Measurements from ENCODE around the gene DNAJC4.

The DNAJC4 gene

DNA sequence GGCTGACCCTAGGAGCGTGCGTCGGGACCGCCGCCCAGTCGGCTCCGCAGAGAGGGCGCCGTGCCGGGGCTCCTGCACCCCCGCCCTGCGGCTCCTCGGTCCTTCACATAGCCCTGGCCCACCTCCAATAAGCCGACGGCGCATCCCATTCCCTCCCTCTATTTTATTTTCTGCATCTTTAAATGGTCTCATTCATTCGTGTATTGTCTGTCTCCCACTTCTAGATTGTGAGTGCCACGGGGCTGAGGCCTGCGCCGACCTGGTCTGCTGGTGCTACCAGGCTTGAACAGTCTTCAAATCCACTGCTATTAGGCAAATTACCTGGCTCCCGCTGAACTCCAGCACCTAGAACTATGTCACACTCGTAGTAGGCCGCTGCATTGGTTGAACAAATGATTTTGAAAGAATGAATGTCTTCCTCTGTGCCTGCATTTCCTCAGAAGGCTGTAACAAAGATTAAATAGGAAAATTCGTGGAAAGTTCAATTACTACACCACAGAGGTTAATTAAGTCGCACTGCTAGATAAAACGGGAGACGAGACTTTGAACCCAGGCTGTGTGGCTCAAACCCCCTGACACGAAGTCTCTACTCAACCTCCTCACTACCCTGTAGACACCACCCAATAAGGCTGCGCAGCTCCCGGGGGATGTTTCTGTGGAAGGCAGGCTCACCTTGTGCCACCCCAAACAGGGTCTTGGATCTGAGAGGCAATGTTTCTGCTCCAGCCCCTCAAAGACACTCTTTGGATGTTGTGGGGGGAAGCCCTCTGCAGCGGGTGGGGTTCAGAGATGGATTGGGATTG, 17.6 kb downstream of the DNAJC4 start:
- H4K8ac ChIP-seq (ENCODE audit: low read length): peak overlapping the region; percentile 74

GRCh38 chr11:64248578-64248977, 18.2 kb downstream of the DNAJC4 start:
- no peak overlapping the region for H4K91ac ChIP-seq (ENCODE audit: low read length)
- H2BK12ac ChIP-seq (ENCODE audit: low read length in 2 of 2): peak overlapping the region; percentile 20 to 59
- no peak overlapping the region for H3K27ac ChIP-seq (ENCODE audit: low read length, poor library complexity, severe bottlenecking)
- no peak overlapping the region for H2BK15ac ChIP-seq (ENCODE audit: low read depth, poor library complexity, severe bottlenecking)
- H3K4me2 ChIP-seq (ENCODE audit: low read length, poor library complexity, severe bottlenecking): no peak overlapping the region
- H3K79me1 ChIP-seq (replicated peaks; ENCODE audit: low read length, poor library complexity, severe bottlenecking): peaks cover 9% of the 10 kb centered on the region
- no peak overlapping the region for H3K4ac ChIP-seq (ENCODE audit: low read depth in 1 of 2, low read length in 2 of 2)
- H3K27me3 ChIP-seq (ENCODE audit: control insufficient read depth in 1 of 2, insufficient read depth in 1 of 2, low read length in 2 of 2): no peaks in the 10 kb centered on the region
- H2BK120ac ChIP-seq (ENCODE audit: low read depth, low read length): no peak overlapping the region
- peak overlapping the region; percentile 93 for H3K9ac ChIP-seq (ENCODE audit: low read length)
- no peak overlapping the region for H3K4me3 ChIP-seq (ENCODE audit: insufficient read depth in 1 of 2, low read depth in 1 of 2, low read length in 2 of 2)
- H4K8ac ChIP-seq (ENCODE audit: low read length): no peak overlapping the region
- no peak overlapping the region for H2BK5ac ChIP-seq (ENCODE audit: low read depth, low read length, poor library complexity, severe bottlenecking)
- 75% methylated on average over 7 of the region's 7 CpGs for WGBS
- H3K23ac ChIP-seq (ENCODE audit: low read length in 2 of 2): no peak overlapping the region
- no peak overlapping the region for H3K18ac ChIP-seq (ENCODE audit: low read depth in 1 of 2, low read length in 2 of 2)
- peaks cover 7 to 14% of the 10 kb centered on the region in 2 experiments for H3K36me3 ChIP-seq (ENCODE audit: control insufficient read depth in 1 of 2, insufficient read depth in 2 of 2, low read depth in 1 of 2, low read length in 2 of 2)
- no peak for DNase-seq
- peaks cover 43% of the 10 kb centered on the region for H3K4me1 ChIP-seq (ENCODE audit: control insufficient read depth, insufficient read depth, low read depth, low read length)
- no peak overlapping the region for H3K14ac ChIP-seq (ENCODE audit: low read length in 2 of 2)
- no peak overlapping the region for H2AFZ ChIP-seq (ENCODE audit: low read depth, low read length)
- H3K9me3 ChIP-seq (ENCODE audit: control insufficient read depth, low read length): no peaks in the 10 kb centered on the region
- H2AK5ac ChIP-seq (ENCODE audit: low read length, severe bottlenecking): no peak overlapping the region

More for the DNA sequence above, 17.6 kb downstream of the DNAJC4 start:
- Histone ChIP-seq H2BK15ac (ENCODE audit: low read depth, poor library complexity, severe bottlenecking) (peak overlapping the region; percentile 15), H3K9me3 (ENCODE audit: control insufficient read depth, low read length) (no peaks in the 10 kb centered on the region), H3K27ac (ENCODE audit: low read length, poor library complexity, severe bottlenecking) (no peak overlapping the region), H4K91ac (ENCODE audit: low read length) (no peak overlapping the region), H3K23ac (ENCODE audit: low read length in 2 of 2) (no peak overlapping the region), H3K9ac (ENCODE audit: low read length) (peak overlapping the region; percentile 93), H3K27me3 (ENCODE audit: control insufficient read depth in 1 of 2, insufficient read depth in 1 of 2, low read length in 2 of 2) (no peaks in the 10 kb centered on the region), H3K18ac (ENCODE audit: low read depth in 1 of 2, low read length in 2 of 2) (peak overlapping the region; percentile 37 to 77), H3K36me3 (ENCODE audit: control insufficient read depth in 1 of 2, insufficient read depth in 2 of 2, low read depth in 1 of 2, low read length in 2 of 2) (peaks cover 14 to 21% of the 10 kb centered on the region in 2 experiments), H2BK5ac (ENCODE audit: low read depth, low read length, poor library complexity, severe bottlenecking) (no peak overlapping the region), H3K4me3 (ENCODE audit: insufficient read depth in 1 of 2, low read depth in 1 of 2, low read length in 2 of 2) (peak overlapping the region; percentile 40 to 98), H3K4me2 (ENCODE audit: low read length, poor library complexity, severe bottlenecking) (peak overlapping the region; percentile 70), H3K4ac (ENCODE audit: low read depth in 1 of 2, low read length in 2 of 2) (peak overlapping the region; percentile 60 to 84), H2AFZ (ENCODE audit: low read depth, low read length) (no peak overlapping the region), H2BK120ac (ENCODE audit: low read depth, low read length) (peak overlapping the region; percentile 95), H3K4me1 (ENCODE audit: control insufficient read depth, insufficient read depth, low read depth, low read length) (peaks cover 44% of the 10 kb centered on the region), H2AK5ac (ENCODE audit: low read length, severe bottlenecking) (no peak overlapping the region), H3K14ac (ENCODE audit: low read length in 2 of 2) (no peak overlapping the region), H2BK12ac (ENCODE audit: low read length in 2 of 2) (peak overlapping the region in 1 of 2 experiments; percentile 20), H3K79me1 (replicated peaks; ENCODE audit: low read length, poor library complexity, severe bottlenecking) (peaks cover 5% of the 10 kb centered on the region)
- DNase-seq: no peak
- WGBS: 45% methylated on average over 30 of the region's 31 CpGs

DNA sequence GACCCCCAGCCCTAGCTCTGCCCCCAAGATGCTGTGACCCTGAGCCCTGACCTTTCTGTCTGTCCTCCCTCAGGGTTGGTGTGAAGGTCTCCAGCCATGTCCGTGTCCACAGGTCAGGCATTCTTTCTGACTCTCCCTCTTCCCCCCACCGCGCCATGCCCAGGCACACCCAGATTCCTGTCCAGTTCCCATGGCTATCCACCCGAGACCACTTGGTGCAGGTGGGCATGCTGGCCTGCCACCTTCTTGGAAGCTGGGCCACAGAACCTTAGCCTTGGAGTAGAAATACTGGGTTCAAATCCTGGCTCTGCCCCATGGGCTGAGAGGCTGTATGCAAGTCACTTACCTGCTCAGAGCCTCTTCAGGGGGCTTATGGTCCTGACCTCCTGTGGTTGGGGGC, 18.7 kb downstream of the DNAJC4 start:
- Histone ChIP-seq H2AFZ (ENCODE audit: low read depth, low read length) (no peak overlapping the region), H3K27ac (ENCODE audit: low read length, poor library complexity, severe bottlenecking) (no peak overlapping the region), H4K8ac (ENCODE audit: low read length) (no peak overlapping the region), H3K18ac (ENCODE audit: low read depth in 1 of 2, low read length in 2 of 2) (no peak overlapping the region), H2BK12ac (ENCODE audit: low read length in 2 of 2) (no peak overlapping the region), H2BK15ac (ENCODE audit: low read depth, poor library complexity, severe bottlenecking) (no peak overlapping the region), H2BK120ac (ENCODE audit: low read depth, low read length) (no peak overlapping the region), H3K79me1 (replicated peaks; ENCODE audit: low read length, poor library complexity, severe bottlenecking) (peaks cover 12% of the 10 kb centered on the region), H2BK5ac (ENCODE audit: low read depth, low read length, poor library complexity, severe bottlenecking) (no peak overlapping the region), H3K14ac (ENCODE audit: low read length in 2 of 2) (no peak overlapping the region), H3K27me3 (ENCODE audit: control insufficient read depth in 1 of 2, insufficient read depth in 1 of 2, low read length in 2 of 2) (no peaks in the 10 kb centered on the region), H3K4ac (ENCODE audit: low read depth in 1 of 2, low read length in 2 of 2) (no peak overlapping the region), H3K23ac (ENCODE audit: low read length in 2 of 2) (no peak overlapping the region), H3K9me3 (ENCODE audit: control insufficient read depth, low read length) (no peaks in the 10 kb centered on the region), H4K91ac (ENCODE audit: low read length) (peak overlapping the region; percentile 37), H3K36me3 (ENCODE audit: control insufficient read depth in 1 of 2, insufficient read depth in 2 of 2, low read depth in 1 of 2, low read length in 2 of 2) (peaks cover 4 to 12% of the 10 kb centered on the region in 2 experiments), H3K9ac (ENCODE audit: low read length) (peak overlapping the region; percentile 15), H3K4me1 (ENCODE audit: control insufficient read depth, insufficient read depth, low read depth, low read length) (peaks cover 43% of the 10 kb centered on the region), H3K4me2 (ENCODE audit: low read length, poor library complexity, severe bottlenecking) (no peak overlapping the region), H3K4me3 (ENCODE audit: insufficient read depth in 1 of 2, low read depth in 1 of 2, low read length in 2 of 2) (no peak overlapping the region), H2AK5ac (ENCODE audit: low read length, severe bottlenecking) (no peak overlapping the region)
- 96% methylated on average over 4 of the region's 4 CpGs for WGBS
- DNase-seq: no peak

- Histone ChIP-seq H3K4me1 (ENCODE audit: control insufficient read depth, insufficient read depth, low read depth, low read length) (peaks cover 44% of the 10 kb centered on the region), H3K9ac (ENCODE audit: low read length) (no peak overlapping the region), H4K8ac (ENCODE audit: low read length) (no peak overlapping the region), H2BK15ac (ENCODE audit: low read depth, poor library complexity, severe bottlenecking) (no peak overlapping the region), H3K4me3 (ENCODE audit: insufficient read depth in 1 of 2, low read depth in 1 of 2, low read length in 2 of 2) (no peak overlapping the region), H3K9me3 (ENCODE audit: control insufficient read depth, low read length) (no peaks in the 10 kb centered on the region), H3K23ac (ENCODE audit: low read length in 2 of 2) (no peak overlapping the region), H3K14ac (ENCODE audit: low read length in 2 of 2) (no peak overlapping the region), H2AFZ (ENCODE audit: low read depth, low read length) (no peak overlapping the region), H2BK12ac (ENCODE audit: low read length in 2 of 2) (no peak overlapping the region), H3K27ac (ENCODE audit: low read length, poor library complexity, severe bottlenecking) (no peak overlapping the region), H2BK120ac (ENCODE audit: low read depth, low read length) (no peak overlapping the region), H2AK5ac (ENCODE audit: low read length, severe bottlenecking) (no peak overlapping the region), H3K18ac (ENCODE audit: low read depth in 1 of 2, low read length in 2 of 2) (no peak overlapping the region), H4K91ac (ENCODE audit: low read length) (no peak overlapping the region), H3K27me3 (ENCODE audit: control insufficient read depth in 1 of 2, insufficient read depth in 1 of 2, low read length in 2 of 2) (no peaks in the 10 kb centered on the region), H3K79me1 (replicated peaks; ENCODE audit: low read length, poor library complexity, severe bottlenecking) (peaks cover 18% of the 10 kb centered on the region), H3K36me3 (ENCODE audit: control insufficient read depth in 1 of 2, insufficient read depth in 2 of 2, low read depth in 1 of 2, low read length in 2 of 2) (peaks cover 3 to 16% of the 10 kb centered on the region in 2 experiments), H3K4ac (ENCODE audit: low read depth in 1 of 2, low read length in 2 of 2) (no peak overlapping the region), H2BK5ac (ENCODE audit: low read depth, low read length, poor library complexity, severe bottlenecking) (no peak overlapping the region), H3K4me2 (ENCODE audit: low read length, poor library complexity, severe bottlenecking) (no peak overlapping the region)
- DNase-seq: no peak
- 73% methylated on average over 6 of the region's 8 CpGs for WGBS
Observed at GRCh38 chr11:64249563-64250414, 19.4 kb downstream of the DNAJC4 start.

Data from mesenchymal stem cell (in vitro differentiated cells and primary cell).